Ovary (tissue), 9 donors: ENCODE results near the gene OGG1. TPM values are rescaled to one million over a fixed set of nuclear protein-coding genes. Genes with fewer than 3 reads are reported as not detected.

Experiments
- DNase-seq, 5 donors: peaks; one replicate each; pipeline ENCODE4 v3.0.0-alpha.2; 2019 to 2020
- H3K27ac ChIP-seq, 2 donors: fragments of 200-600 bp; one replicate each; pipeline versions ENCODE4 v1.5.1 to v1.8.0; 2019 to 2022
- H3K27me3 ChIP-seq: fragments of 200-600 bp; one replicate; pipeline ENCODE4 v1.8.0; 2022
- H3K36me3 ChIP-seq: fragments of 200-600 bp; sonication (generic); one replicate; pipeline ENCODE4 v1.5.1; 2019
- H3K4me1 ChIP-seq: one replicate; pipeline ENCODE4 v1.8.1; 2013; ENCODE audit warnings: mild to moderate bottlenecking, moderate library complexity; ENCODE audit not compliant: insufficient read depth
- H3K4me3 ChIP-seq: fragments of 200-600 bp; sonication (generic); one replicate; pipeline ENCODE4 v1.5.1; 2017
- H3K9me3 ChIP-seq, 2 donors: fragments of 200-600 bp in 1 of 2; sonication (generic) in 1 of 2; one replicate each; pipeline versions ENCODE4 v1.5.1 to v1.8.1; 2013 to 2019; ENCODE audit warnings: mild to moderate bottlenecking in 1 of 2, moderate library complexity in 1 of 2
- CTCF ChIP-seq, 3 donors: fragments of 450-650 bp in 2 of 3; fragments of 200-600 bp in 1 of 3; IDR thresholded peaks; one replicate each; pipeline versions ENCODE4 v1.5.1 to v1.8.0; 2016 to 2022; ENCODE audit warnings: antibody characterized with exemption in 3 of 3, mild to moderate bottlenecking in 1 of 3
- EP300 ChIP-seq: sonication (generic); formaldehyde crosslinking; IDR thresholded peaks from one replicate; pipeline ENCODE4 v1.6.1; 2017; ENCODE audit warnings: antibody characterized with exemption
- POLR2A ChIP-seq: fragments of 450-650 bp; IDR thresholded peaks from one replicate; pipeline ENCODE4 v1.6.1; 2017; ENCODE audit warnings: antibody characterized with exemption, mild to moderate bottlenecking, moderate library complexity
- WGBS, 3 donors: extraction: QIAGEN DNeasy Blood & Tissue Kit in 1 of 3; methylation state at CpG; one replicate each; pipeline versions ENCODE4 v1.1.5 to v1.1.7; 2013 to 2017; 5-methylcytosine and 5-hydroxymethylcytosine counted together
- intact Hi-C, 4 donors: fragments of 100-400 bp; cut with DNase I; formaldehyde crosslinking; loops; one replicate each; pipeline versions ENCODE4 v1.11.0 to v1.15.1; 2022 to 2023
- polyA plus RNA-seq, 2 donors: library from polyadenylated mRNA; stranded (reverse); fragments of 200-250 nt in 1 of 2; fragments of 350-450 nt in 1 of 2; fragmentation: Illumina TruSeq in 1 of 2; extraction: RNeasy Lipid Tissue Mini Kit (QIAGEN cat#74804) in 1 of 2; gene quantifications; one replicate each; pipeline ENCODE4 v1.2.3, GENCODE V29; 2013 to 2014
- total RNA-seq, 7 donors: library from RNA; depleted of rRNA in 2 of 7; stranded (reverse); fragments of >200 nt in 2 of 7; fragmentation: NEBNext Ultra II Directional in 3 of 7; extraction: Animal tissue kit (Norgen Biotek cat#: 25700) in 3 of 7; gene quantifications; one replicate each; pipeline versions ENCODE4 v1.1.0 to v1.2.4, GENCODE V29; 2016 to 2023
- donor health status: DM: no; HTN: no; CAD: no; lungs with moderate emphysema.
- donor health status: DM: no; HTN: no; CAD: no.
- donor health status: Bipolar disorder and iron deficiency.
- donor health status: DM: yes; HTN: yes; CAD: no.
- donor health status: DM: no; HTN: no; CAD: no.
- donor health status: DM: yes; HTN: yes; CAD: no.

The OGG1 gene
- total and polyA plus RNA-seq, 9 donors, result 16.8 to 54.3 (median 31.1) TPM

GRCh38 chr3:9703240-9703639 lies 46.5 kb upstream of the OGG1 start:
- H3K4me1 ChIP-seq, result peaks cover 6% of the 10 kb centered on the region
- H3K4me3 ChIP-seq, result no peak overlapping the region
- intact Hi-C loops, result no loop called here

GRCh38 chr3:9703736-9704346 lies 45.9 kb upstream of the OGG1 start, which contains the start of gene CPNE9:
TSS of gene CPNE9 (plus strand) at chr3:9703833. CDS start at chr3:9703997, 164 bp downstream.
- 2 to 4% (median 3%) methylated on average over 34 to 56 of the region's 56 CpGs for WGBS, 3 donors
- H3K27ac ChIP-seq, result no peak within 1 kb of the TSS
- intact Hi-C loops, result no loop called here
- TF ChIP-seq POLR2A (no peak), CTCF (IDR thresholded peaks at IDR 0.05) (no peak), EP300 (no peak)
- H3K27me3 ChIP-seq, result no peaks in the 10 kb centered on the region
- peaks cover 6% of the 10 kb centered on the region for H3K4me1 ChIP-seq
- H3K4me3 ChIP-seq, result no peak within 1 kb of the TSS
- no peaks in the 10 kb centered on the region for H3K36me3 ChIP-seq
- H3K9me3 ChIP-seq, result no peaks in the 10 kb centered on the region
- DNase-seq, result no peak

More at GRCh38 chr3:9703240-9703639, 46.5 kb upstream of the OGG1 start:
- DNase-seq, result no peak
- Histone ChIP-seq H3K9me3 (no peaks in the 10 kb centered on the region), H3K27me3 (no peaks in the 10 kb centered on the region), H3K27ac (no peak overlapping the region), H3K36me3 (no peaks in the 10 kb centered on the region)
- TF ChIP-seq CTCF (IDR thresholded peaks at IDR 0.05) (no peak), EP300 (no peak), POLR2A (no peak)
- 74 to 84% (median 80%) methylated on average over 4 of the region's 4 CpGs for WGBS, 3 donors

GRCh38 chr3:9704347-9705322 lies 45.1 kb upstream of the OGG1 start:
- no peaks in the 10 kb centered on the region for H3K27me3 ChIP-seq
- 1% methylated on average over 42 to 62 of the region's 62 CpGs for WGBS, 3 donors
- H3K4me3 ChIP-seq, result no peak overlapping the region
- peak in 3 of 5 donors; percentile 34 to 61 (median 52) for DNase-seq
- H3K9me3 ChIP-seq, result no peaks in the 10 kb centered on the region
- intact Hi-C loops, result no loop called here
- peaks cover 6% of the 10 kb centered on the region for H3K4me1 ChIP-seq
- TF ChIP-seq EP300, result no peak
- TF ChIP-seq CTCF (IDR thresholded peaks at IDR 0.05), result no peak
- TF ChIP-seq POLR2A, result no peak
- H3K36me3 ChIP-seq, result no peaks in the 10 kb centered on the region
- H3K27ac ChIP-seq, result no peak overlapping the region

- intact Hi-C loops, result no loop called here
- no peak for DNase-seq
- 71 to 85% (median 79%) methylated on average over 3 of the region's 3 CpGs for WGBS, 3 donors
These were observed 39.5 kb upstream of the OGG1 start for GRCh38 chr3:9710174-9710739.

More at GRCh38 chr3:9710174-9710739, 39.5 kb upstream of the OGG1 start:
- Histone ChIP-seq H3K4me1 (no peaks in the 10 kb centered on the region), H3K4me3 (no peak overlapping the region), H3K27me3 (no peaks in the 10 kb centered on the region), H3K9me3 (no peaks in the 10 kb centered on the region), H3K27ac (no peak overlapping the region), H3K36me3 (no peaks in the 10 kb centered on the region)
- no peak for TF ChIP-seq POLR2A
